NCI-H146 treated with DMSO at 0.1 percent for 48 hours (cell line): ENCODE data around the gene NUDT3.
A peak's percentile ranks its signal among the peaks of the same experiment; 100 is the strongest.
"Not testable (repeated sequence)": the region's sequence is repeated elsewhere in the genome, so short reads cannot be mapped to it uniquely, and the experiment has no call there.

Source experiments
- DNase-seq: peaks from one replicate; lab custom pipeline; 2025; ENCODE audit not compliant: unreplicated experiment; lab: John Stamatoyannopoulos, UW

The NUDT3 gene

GRCh38 chr6:34295721-34296120 lies 96.7 kb downstream of the NUDT3 start:
- DNase-seq = no peak

GRCh38 chr6:34292954-34293353 lies 99.5 kb downstream of the NUDT3 start:
- no peak for DNase-seq

DNA sequence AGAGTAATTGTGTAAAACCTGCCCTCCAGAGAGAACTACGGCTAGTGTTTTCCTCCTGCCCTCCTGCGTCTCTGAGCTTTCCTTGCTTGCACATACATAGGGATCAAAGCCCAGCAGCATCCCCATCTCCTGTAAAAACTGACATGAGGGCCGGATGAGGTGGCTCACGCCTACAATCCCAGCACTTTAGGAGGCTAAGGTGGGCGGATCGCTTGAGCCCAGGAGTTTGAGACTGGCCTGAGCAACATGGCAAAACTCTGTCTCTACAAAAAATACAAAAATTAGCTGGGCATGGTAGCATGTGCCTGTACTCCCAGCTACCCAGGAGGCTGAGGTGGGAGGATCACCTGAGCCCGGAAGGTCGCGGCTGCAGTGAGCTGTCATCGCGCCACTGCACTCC lies 103.3 kb downstream of the NUDT3 start:
- DNase-seq = no peak

DNA sequence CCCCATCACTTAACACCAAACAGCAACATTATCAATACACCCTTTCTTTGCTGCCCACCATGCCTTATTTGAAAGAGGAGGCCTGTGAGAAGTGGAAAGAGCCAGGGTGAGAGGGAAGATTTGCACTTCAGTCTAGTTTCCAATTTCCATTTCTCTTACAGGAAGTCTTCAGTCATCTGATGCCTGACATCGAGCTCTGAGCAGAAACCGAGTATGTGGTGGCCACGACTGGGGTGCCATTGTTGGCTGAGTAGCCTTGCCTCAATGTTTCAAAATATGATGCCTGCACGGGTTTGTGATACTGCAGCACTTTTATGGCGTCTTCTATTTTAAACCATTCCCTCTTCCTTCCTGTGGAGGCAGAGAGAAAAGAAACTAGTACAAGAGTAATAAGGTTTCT lies 103.9 kb downstream of the NUDT3 start:
- no peak for DNase-seq

DNA sequence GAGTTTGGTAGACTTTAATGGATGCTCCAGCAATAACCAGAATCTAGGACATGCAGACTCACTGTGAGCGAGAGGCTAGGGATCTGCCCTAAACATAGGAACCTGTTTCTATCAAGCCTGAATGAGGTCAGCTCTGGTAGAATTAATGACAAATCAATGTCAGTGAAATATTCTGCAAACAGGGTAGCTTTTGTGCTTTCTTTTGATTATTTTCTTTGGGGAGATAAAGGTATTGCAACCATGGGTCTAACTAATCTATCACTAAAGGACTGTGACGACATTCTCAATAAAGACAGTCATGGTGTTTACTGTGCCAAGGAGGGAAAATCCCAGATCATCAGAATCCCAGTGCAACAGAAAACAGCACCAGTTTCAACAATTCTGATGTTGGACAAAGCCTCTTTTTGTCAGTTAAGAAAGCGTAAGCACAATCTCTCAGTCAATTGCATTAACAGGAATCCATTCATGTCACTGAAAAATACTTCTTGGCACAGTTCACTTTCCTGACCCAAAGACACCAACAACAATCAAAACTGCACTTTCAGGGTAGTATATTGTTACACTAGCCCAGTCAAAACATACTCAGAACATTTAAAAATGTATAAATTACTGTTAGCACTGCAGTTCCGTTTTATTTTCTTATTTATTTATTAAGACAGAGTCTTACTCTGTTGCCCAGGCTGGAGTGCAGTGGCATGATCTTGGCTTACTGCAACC lies 106.9 kb downstream of the NUDT3 start:
- no peak for DNase-seq

GRCh38 chr6:34284563-34285447 lies 107.7 kb downstream of the NUDT3 start:
- DNase-seq = no peak

GRCh38 chr6:34281702-34282334 lies 110.7 kb downstream of the NUDT3 start:
- no peak for DNase-seq

DNA sequence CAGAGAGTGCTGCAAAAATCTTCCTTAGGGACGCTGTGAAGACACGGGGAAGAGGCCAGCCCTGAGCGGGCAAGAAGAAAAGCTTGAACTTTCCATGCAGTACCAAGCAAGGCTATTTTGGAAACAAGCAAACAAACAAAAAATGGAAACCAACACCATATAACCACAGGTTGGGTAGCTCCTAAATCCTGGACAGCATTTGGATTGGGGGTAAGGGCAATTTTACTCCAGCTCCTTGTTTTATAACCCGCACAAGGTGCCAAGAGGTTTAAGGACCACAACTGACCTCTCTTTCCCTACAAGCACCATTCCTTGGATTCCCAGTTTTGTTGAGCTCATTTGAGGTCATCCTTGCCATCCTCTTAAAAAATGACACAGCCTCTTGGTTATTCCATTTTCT lies 112.3 kb downstream of the NUDT3 start:
- DNase-seq = no peak

DNA sequence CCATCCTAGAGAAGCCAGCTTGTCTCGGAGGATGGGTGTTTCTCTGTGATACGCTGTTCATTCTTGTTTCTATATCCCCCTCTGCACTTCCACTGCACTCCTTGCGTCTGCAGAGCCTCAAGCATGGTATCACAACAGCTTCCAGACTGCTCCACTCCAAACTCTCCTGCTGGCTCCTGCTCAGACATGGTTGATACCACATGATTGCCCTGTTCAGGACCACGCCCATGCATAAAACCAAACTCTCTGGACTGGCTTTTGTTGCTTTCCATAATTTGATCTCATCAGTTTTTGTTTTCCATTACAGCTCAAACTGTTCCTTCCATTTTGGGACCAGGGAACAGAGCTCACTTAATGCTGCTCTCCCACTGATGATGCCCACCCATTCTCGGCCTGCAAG lies 113.6 kb downstream of the NUDT3 start:
- DNase-seq = no peak

DNA sequence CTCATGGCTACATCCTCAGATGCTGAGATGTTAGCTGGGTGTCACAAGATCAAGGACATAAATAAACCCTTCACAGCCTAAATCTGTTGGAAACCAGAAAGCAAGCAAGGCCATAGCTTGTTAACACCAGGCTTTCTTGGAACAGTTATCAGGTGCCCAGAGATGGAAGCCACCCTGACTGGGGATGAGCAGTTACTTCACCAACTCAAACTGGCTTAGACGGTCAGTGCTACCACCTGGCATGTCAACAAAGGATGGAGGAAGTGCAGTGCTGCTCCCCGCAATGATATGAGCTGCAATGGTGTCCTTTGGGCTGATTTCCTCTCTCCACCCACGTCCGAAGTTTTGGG lies 114.7 kb downstream of the NUDT3 start:
- DNase-seq = no peak

DNA sequence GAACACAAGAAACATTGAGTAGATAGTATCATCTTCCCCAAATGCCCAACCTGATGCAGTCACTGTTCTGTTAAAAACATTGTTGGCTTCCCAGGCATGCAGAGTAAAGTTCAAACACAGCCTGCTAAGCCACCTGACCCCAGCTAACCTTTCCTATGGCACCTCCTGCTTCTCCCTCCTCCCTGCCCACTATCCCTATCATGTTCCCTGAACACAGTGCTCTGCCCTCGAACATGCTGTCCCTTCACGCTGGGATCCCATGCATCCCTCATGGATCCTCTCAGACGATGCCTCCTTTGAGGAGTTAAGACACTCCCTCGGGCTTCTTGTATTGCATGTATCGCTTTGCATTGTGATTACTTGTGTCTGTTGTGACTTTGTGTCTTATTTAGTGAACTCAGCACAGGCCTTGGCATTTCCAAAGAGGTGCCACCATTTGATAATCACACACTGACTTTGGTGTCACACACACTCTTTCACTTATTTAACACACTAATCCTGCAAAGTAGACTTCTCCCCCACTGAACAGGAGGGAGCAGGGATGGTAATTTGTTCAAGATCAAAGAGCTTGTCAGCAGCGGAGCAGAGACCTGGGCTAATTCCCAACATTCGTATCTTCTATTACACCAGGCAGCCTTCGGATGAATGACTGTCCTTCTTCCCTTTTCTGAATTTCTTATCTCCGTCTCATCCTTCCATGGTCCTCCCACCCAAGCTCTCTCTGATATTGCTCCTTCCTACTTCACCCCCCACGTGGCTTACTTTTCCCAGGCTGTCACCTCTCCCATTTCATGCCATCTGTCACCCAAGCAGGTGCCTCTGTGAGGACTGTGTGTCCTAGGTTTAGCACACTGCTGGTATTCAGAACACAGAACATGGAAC lies 115.3 kb downstream of the NUDT3 start:
- no peak for DNase-seq

DNA sequence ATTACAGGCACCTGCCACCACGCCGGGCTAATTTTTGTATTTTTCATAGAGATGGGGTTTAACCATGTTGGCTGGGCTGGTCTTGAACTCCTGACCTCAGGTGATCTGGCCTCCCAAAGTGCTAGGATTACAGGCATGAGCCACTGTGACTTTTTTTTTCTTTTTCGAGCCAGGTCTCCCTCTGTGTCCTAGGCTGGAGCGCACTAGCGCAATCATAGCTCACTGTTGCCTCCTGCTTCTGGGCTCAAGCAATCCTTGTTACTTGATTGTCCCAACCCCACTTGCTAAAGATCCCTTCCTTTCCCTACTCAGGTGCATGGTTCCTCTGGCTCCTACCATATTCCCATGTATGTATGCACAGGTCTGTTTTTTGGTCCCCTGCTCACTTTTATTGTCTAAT lies 116.3 kb downstream of the NUDT3 start:
- no peak for DNase-seq

GRCh38 chr6:34275128-34275804 lies 117.2 kb downstream of the NUDT3 start:
- peak; percentile 5 for DNase-seq

GRCh38 chr6:34274129-34274528 lies 118.3 kb downstream of the NUDT3 start:
- DNase-seq = no peak

- no peak for DNase-seq
Measured at GRCh38 chr6:34273242-34273805, 119.1 kb downstream of the NUDT3 start.

DNA sequence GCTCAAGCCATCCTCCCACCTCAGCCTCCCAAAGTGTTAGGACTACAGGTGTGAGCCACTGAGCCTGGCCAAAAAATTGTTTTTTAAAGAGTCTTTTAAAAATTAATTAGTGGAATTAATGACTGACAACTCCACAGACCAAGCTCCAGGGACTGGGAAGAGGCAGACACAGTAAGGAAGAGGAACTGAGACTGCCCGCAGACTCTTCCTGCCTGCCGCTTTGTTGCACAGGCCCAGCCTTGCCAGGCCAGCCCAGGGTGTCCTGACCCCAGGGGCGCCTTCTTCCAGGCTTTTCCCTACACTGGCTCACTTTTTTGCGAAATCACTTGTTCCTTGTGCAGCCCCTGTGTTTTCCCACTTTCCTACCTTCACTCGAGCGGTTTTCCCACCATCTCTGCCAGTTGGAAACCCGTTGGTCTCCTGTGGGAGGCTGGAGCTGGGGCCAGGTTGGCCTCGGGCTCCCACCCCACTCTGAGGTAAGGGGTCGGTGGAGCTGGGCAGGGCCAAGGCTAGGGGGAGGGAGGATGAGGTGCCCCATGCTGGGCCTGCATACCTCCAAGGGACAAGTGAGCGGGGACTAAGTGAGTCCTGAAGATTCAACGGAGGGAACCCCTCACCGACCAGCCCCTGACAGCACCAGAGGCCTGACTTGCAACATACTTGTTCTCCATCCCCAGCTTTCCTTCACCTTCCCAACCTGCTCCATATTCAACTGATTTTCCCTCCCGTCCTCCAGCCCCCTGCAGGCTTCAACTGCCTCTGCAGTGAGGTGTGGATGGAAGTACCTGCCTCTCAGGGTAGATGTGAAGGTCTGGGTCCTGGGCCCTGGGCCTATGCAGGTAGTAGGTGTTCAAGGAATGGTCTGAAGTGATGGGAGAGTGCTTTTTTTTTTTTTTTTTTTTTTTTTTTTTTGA lies 120.2 kb downstream of the NUDT3 start:
- DNase-seq = no peak

DNA sequence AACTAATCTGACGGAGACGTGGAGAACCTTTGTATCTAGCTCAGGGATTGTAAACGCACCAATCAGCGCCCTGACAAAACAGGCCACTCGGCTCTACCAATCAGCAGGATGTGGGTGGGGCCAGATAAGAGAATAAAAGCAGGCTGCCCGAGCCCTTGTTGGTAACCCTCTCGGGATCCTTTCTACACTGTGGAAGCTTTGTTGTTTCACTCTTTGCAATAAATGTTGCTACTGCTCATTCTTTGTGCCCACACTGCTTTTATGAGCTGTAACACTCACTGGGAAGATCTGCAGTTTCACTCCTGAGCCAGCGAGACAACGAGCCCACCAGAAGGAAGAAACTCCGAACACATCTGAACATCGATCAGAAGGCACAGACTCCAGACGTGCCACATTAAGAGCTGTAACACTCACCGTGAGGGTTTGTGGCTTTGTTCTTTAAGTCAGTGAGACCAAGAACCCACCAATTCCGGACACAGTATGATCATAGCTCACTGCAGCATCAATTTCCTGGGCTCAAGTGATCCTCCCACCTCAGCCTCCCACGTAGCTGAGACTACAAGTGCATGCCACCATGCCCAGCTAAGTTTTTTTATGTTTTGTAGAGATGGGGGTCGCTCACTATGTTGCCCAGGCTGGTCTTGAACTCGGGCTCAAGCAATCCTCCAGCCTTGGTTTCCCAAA lies 122.7 kb downstream of the NUDT3 start:
- DNase-seq = not testable (repeated sequence)

DNA sequence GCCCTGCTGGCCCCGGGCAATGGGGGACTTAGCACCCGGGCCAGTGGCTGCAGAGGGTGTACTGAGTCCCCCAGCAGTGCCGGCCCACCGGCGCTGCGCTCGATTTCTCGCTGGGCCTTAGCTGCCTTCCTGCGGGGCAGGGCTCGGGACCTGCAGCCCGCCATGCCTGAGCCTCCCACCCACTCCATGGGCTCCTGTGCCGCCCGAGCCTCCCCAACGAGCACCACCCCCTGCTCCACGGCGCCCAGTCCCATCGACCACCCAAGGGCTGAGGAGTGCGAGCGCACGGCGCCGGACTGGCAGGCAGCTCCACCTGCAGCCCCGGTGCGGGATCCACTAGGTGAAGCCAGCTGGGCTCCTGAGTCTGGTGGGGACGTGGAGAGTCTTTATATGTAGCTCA lies 123.3 kb downstream of the NUDT3 start:
- DNase-seq = not testable (repeated sequence)

DNA sequence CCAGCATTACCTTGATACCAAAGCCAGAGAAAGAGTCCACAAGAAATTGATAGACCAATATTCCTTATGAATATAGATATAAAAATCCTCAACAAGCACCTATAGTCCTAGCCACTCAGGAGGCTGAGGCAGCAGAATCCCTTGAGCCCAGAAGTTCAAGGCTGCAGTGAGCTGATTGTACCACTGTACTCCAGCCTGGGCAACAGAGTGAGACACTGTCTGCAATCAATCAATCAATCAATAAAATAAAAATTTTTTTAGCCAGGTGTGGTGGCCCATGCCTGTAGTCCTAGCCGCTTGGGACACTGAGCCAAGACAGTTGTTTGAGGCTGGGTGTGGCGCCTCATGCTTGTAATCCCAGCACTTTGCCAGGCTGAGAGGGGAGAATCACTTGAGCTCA lies 124.7 kb downstream of the NUDT3 start:
- DNase-seq = no peak
